Fibroblast of villous mesenchyme (primary cell): ENCODE data around the gene MRPL51. TPM values are rescaled to one million over a fixed set of nuclear protein-coding genes. Genes with fewer than 3 reads are reported as not detected.

Experiments
- DNase-seq: peaks from one replicate; pipeline ENCODE4 v3.0.0-alpha.2; 2010; ENCODE audit warnings: low read depth
- H3K4me3 ChIP-seq: 2 replicates; pipeline ENCODE4 v1.5.1; 2011; ENCODE audit warnings: low read depth, mild to moderate bottlenecking, low read length
- total RNA-seq: library from RNA; depleted of rRNA; stranded (reverse); fragments of >200 nt; gene quantifications from 2 replicates; pipeline ENCODE4 v1.2.3, GENCODE V29; 2012
- TF ChIP-seq, protein P1 (sequence below): IDR thresholded peaks from 2 replicates; pipeline ENCODE4 v1.5.1; 2012; ENCODE audit warnings: low read depth, mild to moderate bottlenecking, low read length; ENCODE audit not compliant: insufficient read depth

The MRPL51 gene
- total RNA-seq, 1 donor: 86.8 TPM

DNA sequence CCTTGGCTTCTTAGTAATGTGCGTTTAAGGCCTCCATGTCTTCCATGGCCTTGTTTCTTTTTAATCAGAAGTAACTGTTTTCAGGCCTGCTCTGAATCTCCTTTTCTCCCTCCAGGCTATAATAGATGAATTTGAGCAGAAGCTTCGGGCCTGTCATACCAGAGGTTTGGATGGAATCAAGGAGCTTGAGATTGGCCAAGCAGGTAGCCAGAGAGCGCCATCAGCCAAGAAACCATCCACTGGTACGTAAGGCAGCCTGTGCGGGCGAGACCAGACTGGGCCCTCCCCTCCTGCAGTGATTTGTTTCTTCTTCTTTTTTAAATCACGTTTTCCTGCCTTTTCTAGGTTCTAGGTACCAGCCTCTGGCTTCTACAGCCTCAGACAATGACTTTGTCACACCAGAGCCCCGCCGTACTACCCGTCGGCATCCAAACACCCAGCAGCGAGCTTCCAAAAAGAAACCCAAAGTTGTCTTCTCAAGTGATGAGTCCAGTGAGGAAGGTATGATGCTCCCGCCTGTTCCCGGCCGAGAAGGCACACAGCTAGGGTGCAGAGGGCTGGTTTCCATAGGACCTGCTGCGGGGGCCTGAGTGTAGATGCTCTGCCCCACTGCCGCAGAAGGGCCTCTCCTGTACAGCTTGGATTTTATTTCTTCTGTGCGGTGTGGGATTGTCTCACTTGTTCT is 37.7 kb upstream of the MRPL51 start:
- no peak for DNase-seq
- TF ChIP-seq, protein P1, sequence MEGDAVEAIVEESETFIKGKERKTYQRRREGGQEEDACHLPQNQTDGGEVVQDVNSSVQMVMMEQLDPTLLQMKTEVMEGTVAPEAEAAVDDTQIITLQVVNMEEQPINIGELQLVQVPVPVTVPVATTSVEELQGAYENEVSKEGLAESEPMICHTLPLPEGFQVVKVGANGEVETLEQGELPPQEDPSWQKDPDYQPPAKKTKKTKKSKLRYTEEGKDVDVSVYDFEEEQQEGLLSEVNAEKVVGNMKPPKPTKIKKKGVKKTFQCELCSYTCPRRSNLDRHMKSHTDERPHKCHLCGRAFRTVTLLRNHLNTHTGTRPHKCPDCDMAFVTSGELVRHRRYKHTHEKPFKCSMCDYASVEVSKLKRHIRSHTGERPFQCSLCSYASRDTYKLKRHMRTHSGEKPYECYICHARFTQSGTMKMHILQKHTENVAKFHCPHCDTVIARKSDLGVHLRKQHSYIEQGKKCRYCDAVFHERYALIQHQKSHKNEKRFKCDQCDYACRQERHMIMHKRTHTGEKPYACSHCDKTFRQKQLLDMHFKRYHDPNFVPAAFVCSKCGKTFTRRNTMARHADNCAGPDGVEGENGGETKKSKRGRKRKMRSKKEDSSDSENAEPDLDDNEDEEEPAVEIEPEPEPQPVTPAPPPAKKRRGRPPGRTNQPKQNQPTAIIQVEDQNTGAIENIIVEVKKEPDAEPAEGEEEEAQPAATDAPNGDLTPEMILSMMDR: no peak
- H3K4me3 ChIP-seq: no peak overlapping the region

DNA sequence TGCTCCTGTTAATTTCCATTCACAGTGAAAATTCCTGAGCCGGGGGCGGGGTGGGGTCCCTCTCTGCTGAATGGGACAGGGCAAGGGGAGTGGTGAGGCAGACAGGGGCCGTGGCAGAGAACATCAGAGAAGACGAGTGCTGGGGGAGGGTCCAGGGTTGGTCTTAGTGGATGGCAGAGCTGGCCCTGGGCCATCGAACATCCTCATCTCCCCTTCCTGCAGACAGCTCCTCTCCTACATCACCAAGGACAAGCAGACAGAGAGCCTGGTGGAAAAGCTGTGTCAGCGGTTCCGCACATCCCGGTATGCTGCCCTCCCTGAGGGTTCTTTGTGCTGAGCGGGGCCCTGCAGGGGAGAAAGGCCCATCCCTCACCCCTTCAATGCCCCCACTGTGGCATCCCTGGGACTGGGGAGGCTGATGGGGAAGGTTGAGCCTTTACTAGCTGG is 36.3 kb upstream of the MRPL51 start:
- DNase-seq: no peak
- TF ChIP-seq, protein P1: no peak

DNA sequence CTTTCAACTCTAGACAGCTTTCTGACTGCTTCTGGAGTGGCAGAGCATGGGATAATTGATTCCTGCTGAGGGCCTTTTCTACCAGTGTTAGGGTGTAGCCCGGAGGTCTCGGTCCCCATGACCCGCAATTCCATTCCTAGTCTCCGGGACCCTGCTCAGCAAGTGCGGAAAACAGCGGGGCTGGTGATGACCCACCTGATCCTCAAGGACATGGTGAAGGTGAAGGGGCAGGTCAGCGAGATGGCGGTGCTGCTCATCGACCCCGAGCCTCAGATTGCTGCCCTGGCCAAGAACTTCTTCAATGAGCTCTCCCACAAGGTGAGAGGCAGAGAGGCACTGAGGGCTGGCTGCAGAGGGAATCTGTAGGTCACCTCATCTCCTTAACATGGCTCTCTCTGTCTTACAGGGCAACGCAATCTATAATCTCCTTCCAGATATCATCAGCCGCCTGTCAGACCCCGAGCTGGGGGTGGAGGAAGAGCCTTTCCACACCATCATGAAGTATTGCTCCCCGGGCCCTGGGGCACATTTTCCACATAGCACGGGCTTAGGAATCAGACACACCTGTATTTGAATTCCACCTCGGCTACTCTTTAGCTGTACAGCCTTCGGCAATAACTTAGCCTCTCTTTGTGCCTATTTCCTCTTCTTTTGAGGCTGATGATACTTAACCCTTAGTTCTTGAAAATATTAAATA is 35.6 kb upstream of the MRPL51 start:
- no peak for DNase-seq
- TF ChIP-seq, protein P1: no peak
- no peak overlapping the region for H3K4me3 ChIP-seq

More for the DNA sequence above, 36.3 kb upstream of the MRPL51 start:
- no peak overlapping the region for H3K4me3 ChIP-seq

DNA sequence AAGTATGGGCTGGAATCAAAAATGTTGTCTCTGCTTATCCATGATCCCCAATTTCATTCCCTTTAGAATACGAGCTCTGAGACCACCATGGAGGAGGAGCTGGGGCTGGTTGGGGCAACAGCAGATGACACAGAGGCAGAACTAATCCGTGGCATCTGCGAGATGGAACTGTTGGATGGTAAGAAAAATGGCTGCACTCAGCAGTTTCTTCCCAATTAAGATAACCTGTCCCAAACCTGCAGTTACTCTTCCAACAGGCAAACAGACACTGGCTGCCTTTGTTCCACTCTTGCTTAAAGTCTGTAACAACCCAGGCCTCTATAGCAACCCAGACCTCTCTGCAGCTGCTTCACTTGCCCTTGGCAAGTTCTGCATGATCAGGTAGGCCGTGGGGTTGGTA is 34.6 kb upstream of the MRPL51 start:
- DNase-seq: no peak
- TF ChIP-seq, protein P1: no peak
- H3K4me3 ChIP-seq: no peak overlapping the region

DNA sequence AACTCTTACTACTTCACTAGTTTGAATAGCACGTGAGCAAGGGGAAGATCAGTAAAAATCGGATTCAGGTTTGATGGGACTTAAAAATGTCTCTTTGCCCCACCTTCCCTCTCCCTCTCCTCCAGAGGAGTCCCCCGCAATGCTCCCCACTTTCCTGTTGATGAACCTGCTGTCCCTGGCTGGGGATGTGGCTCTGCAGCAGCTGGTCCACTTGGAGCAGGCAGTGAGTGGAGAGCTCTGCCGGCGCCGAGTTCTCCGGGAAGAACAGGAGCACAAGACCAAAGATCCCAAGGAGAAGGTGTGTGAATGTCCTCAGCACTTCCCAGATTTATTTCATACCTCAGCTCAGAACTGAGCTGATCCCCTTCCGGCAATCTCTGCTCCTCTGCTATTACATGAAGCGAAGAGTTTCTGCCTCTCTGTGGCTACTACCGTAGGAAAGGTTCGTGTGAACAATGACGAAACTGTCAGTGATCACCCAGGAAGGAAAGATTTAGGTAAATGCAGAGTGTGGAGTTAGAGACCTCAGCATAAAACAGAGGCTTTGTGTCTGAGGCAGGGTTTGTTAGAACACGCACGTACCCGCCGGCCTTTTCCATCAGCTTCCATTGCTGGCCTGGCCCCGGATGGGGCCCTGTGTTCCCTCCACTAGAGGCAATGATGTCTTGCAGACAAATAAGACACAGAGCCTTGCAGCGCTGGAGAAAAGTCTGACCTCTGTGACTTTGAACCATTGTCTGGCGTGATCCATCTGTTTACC is 33.9 kb upstream of the MRPL51 start:
- H3K4me3 ChIP-seq: no peak overlapping the region
- TF ChIP-seq, protein P1: no peak
- no peak for DNase-seq

DNA sequence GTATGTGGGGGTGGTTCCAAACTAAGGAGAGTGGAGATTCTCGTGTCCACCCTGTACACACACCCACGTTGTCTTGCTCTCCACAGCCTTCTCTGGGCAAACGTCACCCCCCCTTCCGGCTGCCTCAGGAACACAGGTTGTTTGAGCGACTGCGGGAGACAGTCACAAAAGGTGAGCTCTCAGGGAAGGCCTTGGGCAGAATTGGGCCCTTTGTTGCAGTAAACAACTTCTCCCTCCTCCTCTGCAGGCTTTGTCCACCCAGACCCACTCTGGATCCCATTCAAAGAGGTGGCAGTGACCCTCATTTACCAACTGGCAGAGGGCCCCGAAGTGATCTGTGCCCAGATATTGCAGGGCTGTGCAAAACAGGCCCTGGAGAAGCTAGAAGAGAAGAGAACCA is 33.1 kb upstream of the MRPL51 start:
- H3K4me3 ChIP-seq: no peak overlapping the region
- no peak for DNase-seq
- TF ChIP-seq, protein P1: no peak
